Measurements from ENCODE around the gene EPN2.

EPN2 gene

GRCh38 chr17:19239544-19239943 lies 2.4 kb downstream of the EPN2 start:
- no peak for DNase-seq (ENCODE audit: low read depth, low spot score)

- DNase-seq (ENCODE audit: low read depth, low spot score): peak; percentile 55
These were observed 5.2 kb downstream of the EPN2 start for GRCh38 chr17:19242323-19242722.

GRCh38 chr17:19242926-19243325 lies 5.8 kb downstream of the EPN2 start:
- DNase-seq (ENCODE audit: low read depth, low spot score): no peak

- no peak for DNase-seq (ENCODE audit: low read depth, low spot score)
These were observed 6.7 kb downstream of the EPN2 start for GRCh38 chr17:19243838-19244237.

GRCh38 chr17:19244357-19244756 lies 7.2 kb downstream of the EPN2 start:
- DNase-seq (ENCODE audit: low read depth, low spot score): no peak

- DNase-seq (ENCODE audit: low read depth, low spot score): no peak
These were observed 7.6 kb downstream of the EPN2 start for GRCh38 chr17:19244781-19245180.

GRCh38 chr17:19247473-19247872 lies 10.3 kb downstream of the EPN2 start:
- DNase-seq (ENCODE audit: low read depth, low spot score): no peak

GRCh38 chr17:19248151-19248927 lies 11.2 kb downstream of the EPN2 start:
- DNase-seq (ENCODE audit: low read depth, low spot score): no peak

- no peak for DNase-seq (ENCODE audit: low read depth, low spot score)
These were observed 11.9 kb downstream of the EPN2 start for GRCh38 chr17:19248928-19249574.

GRCh38 chr17:19249681-19250080 lies 12.5 kb downstream of the EPN2 start:
- DNase-seq (ENCODE audit: low read depth, low spot score): no peak

- no peak for DNase-seq (ENCODE audit: low read depth, low spot score)
These were observed 13.4 kb downstream of the EPN2 start for GRCh38 chr17:19250421-19251173.

GRCh38 chr17:19253112-19253511 lies 15.9 kb downstream of the EPN2 start:
- no peak for DNase-seq (ENCODE audit: low read depth, low spot score)

- DNase-seq (ENCODE audit: low read depth, low spot score): no peak
These were observed 17.5 kb downstream of the EPN2 start for GRCh38 chr17:19254651-19255050.

- no peak for DNase-seq (ENCODE audit: low read depth, low spot score)
These were observed 18.1 kb downstream of the EPN2 start for GRCh38 chr17:19255279-19255678.

- no peak for DNase-seq (ENCODE audit: low read depth, low spot score)
These were observed 21.2 kb downstream of the EPN2 start for GRCh38 chr17:19258371-19258770.

GRCh38 chr17:19260958-19261357 lies 23.8 kb downstream of the EPN2 start:
- DNase-seq (ENCODE audit: low read depth, low spot score): no peak

- DNase-seq (ENCODE audit: low read depth, low spot score): no peak
These were observed 24.3 kb downstream of the EPN2 start for GRCh38 chr17:19261426-19261825.

GRCh38 chr17:19262650-19263631 lies 25.8 kb downstream of the EPN2 start:
- no peak for DNase-seq (ENCODE audit: low read depth, low spot score)

GRCh38 chr17:19263641-19264051 lies 26.5 kb downstream of the EPN2 start:
- DNase-seq (ENCODE audit: low read depth, low spot score): no peak

GRCh38 chr17:19264268-19264667 lies 27.1 kb downstream of the EPN2 start:
- DNase-seq (ENCODE audit: low read depth, low spot score): no peak

- no peak for DNase-seq (ENCODE audit: low read depth, low spot score)
These were observed 27.5 kb downstream of the EPN2 start for GRCh38 chr17:19264681-19265080.
